Gastroesophageal sphincter (tissue), 4 donors: Measurements from ENCODE around the gene AGTRAP. TPM values are rescaled to one million over a fixed set of nuclear protein-coding genes. Genes with fewer than 3 reads are reported as not detected.

Experiments used
- ATAC-seq: fragments of 150-250 bp; one replicate; pipeline ENCODE4 v1.9.1; 2016; ENCODE audit warnings: mild to moderate bottlenecking, moderate library complexity
- H3K27ac ChIP-seq, 4 donors: fragments of 200-600 bp; sonication (generic) in 3 of 4; 1 replicate in 3 of 4; 2 replicates in 1 of 4; pipeline ENCODE4 v1.5.1; 2016 to 2019
- H3K27me3 ChIP-seq: fragments of 200-600 bp; sonication (generic); one replicate; pipeline ENCODE4 v1.5.1; 2019
- H3K36me3 ChIP-seq, 2 donors: fragments of 200-600 bp; sonication (generic); one replicate each; pipeline ENCODE4 v1.5.1; 2019; ENCODE audit warnings: control low read depth in 1 of 2
- H3K4me1 ChIP-seq, 3 donors: fragments of 200-600 bp; sonication (generic); 1 replicate in 2 of 3; 2 replicates in 1 of 3; pipeline ENCODE4 v1.5.1; 2016 to 2019; ENCODE audit warnings: control low read depth in 2 of 3
- H3K4me3 ChIP-seq, 2 donors: fragments of 200-600 bp; sonication (generic); one replicate each; pipeline ENCODE4 v1.5.1; 2019; ENCODE audit warnings: mild to moderate bottlenecking in 1 of 2, moderate library complexity in 1 of 2
- H3K9me3 ChIP-seq, 3 donors: fragments of 200-600 bp; sonication (generic); one replicate each; pipeline ENCODE4 v1.5.1; 2017 to 2019; ENCODE audit warnings: control low read depth in 2 of 3
- CTCF ChIP-seq, 4 experiments: fragments of 200-600 bp in 2 of 4; fragments of 450-650 bp in 2 of 4; sonication (generic) in 1 of 4; IDR thresholded peaks; one replicate each; pipeline ENCODE4 v1.5.1; 2017 to 2019; ENCODE audit warnings: antibody characterized with exemption in 4 of 4, mild to moderate bottlenecking in 2 of 4, moderate library complexity in 2 of 4
- EP300 ChIP-seq: sonication (generic); formaldehyde crosslinking; IDR thresholded peaks from one replicate; pipeline ENCODE4 v1.6.1; 2017; ENCODE audit warnings: antibody characterized with exemption, mild to moderate bottlenecking
- POLR2A ChIP-seq, 2 donors: fragments of 450-650 bp; IDR thresholded peaks; one replicate each; pipeline ENCODE4 v1.6.1; 2017; ENCODE audit warnings: antibody characterized with exemption in 2 of 2, mild to moderate bottlenecking in 2 of 2, moderate library complexity in 1 of 2
- POLR2AphosphoS5 ChIP-seq: sonication (generic); formaldehyde crosslinking; IDR thresholded peaks from one replicate; pipeline ENCODE4 v1.6.1; 2017; ENCODE audit warnings: antibody characterized with exemption
- WGBS, 2 donors: methylation state at CpG; one replicate each; pipeline ENCODE4 v1.1.5; 2018; ENCODE audit warnings: low coverage in 1 of 2; 5-methylcytosine and 5-hydroxymethylcytosine counted together
- total RNA-seq, 4 donors: library from RNA; depleted of rRNA; stranded (reverse); fragments of >200 nt; gene quantifications; one replicate each; pipeline ENCODE4 v1.1.0, GENCODE V29; 2016

Gene AGTRAP
- total RNA-seq, 4 donors from 2014 or later = 32.2 to 56.4 (median 40.5) TPM

GRCh38 chr1:11751087-11751486, 15.2 kb downstream of the AGTRAP start:
- no peak for ATAC-seq
- TF ChIP-seq EP300 (no peak), POLR2A (IDR thresholded peaks at IDR 0.05) (no peak), CTCF (IDR thresholded peaks at IDR 0.05) (no peak), POLR2AphosphoS5 (no peak)
- H3K4me1 ChIP-seq = no peaks in the 10 kb centered on the region
- H3K36me3 ChIP-seq = peaks cover 0 to 54% of the 10 kb centered on the region in 2 donors
- H3K4me3 ChIP-seq = no peak overlapping the region
- H3K27me3 ChIP-seq = peaks cover 21% of the 10 kb centered on the region
- no peak overlapping the region for H3K27ac ChIP-seq
- no CpG with 5 or more reads among the region's 9 CpGs for WGBS, 2 donors
- no peaks in the 10 kb centered on the region for H3K9me3 ChIP-seq

GRCh38 chr1:11752359-11753088, 16.6 kb downstream of the AGTRAP start:
- no peak overlapping the region for H3K4me3 ChIP-seq
- no peaks in the 10 kb centered on the region for H3K9me3 ChIP-seq
- no peak for ATAC-seq
- peaks cover 30% of the 10 kb centered on the region for H3K27me3 ChIP-seq
- H3K4me1 ChIP-seq = no peaks in the 10 kb centered on the region
- H3K27ac ChIP-seq = no peak overlapping the region
- 56% methylated on average over 5 of the region's 17 CpGs; no CpG with 5 or more reads in 1 of the 2 donors for WGBS, 2 donors
- peaks cover 0 to 39% of the 10 kb centered on the region in 2 donors for H3K36me3 ChIP-seq
- TF ChIP-seq POLR2A (IDR thresholded peaks at IDR 0.05) (no peak), EP300 (no peak), CTCF (IDR thresholded peaks at IDR 0.05) (no peak), POLR2AphosphoS5 (no peak)

- Histone ChIP-seq H3K9me3 (no peaks in the 10 kb centered on the region), H3K4me1 (no peaks in the 10 kb centered on the region), H3K27ac (no peak overlapping the region), H3K36me3 (peaks cover 0 to 28% of the 10 kb centered on the region in 2 donors), H3K27me3 (peaks cover 36% of the 10 kb centered on the region), H3K4me3 (no peak overlapping the region)
- ATAC-seq = no peak
- TF ChIP-seq POLR2AphosphoS5 (no peak), EP300 (no peak), POLR2A (IDR thresholded peaks at IDR 0.05) (no peak), CTCF (IDR thresholded peaks at IDR 0.05) (no peak)
- 29 to 81% methylated on average over 4 to 6 of the region's 7 CpGs for WGBS, 2 donors
These were observed 17.7 kb downstream of the AGTRAP start for GRCh38 chr1:11753555-11754208.

- Histone ChIP-seq H3K9me3 (no peaks in the 10 kb centered on the region), H3K4me1 (peaks cover 0 to 4% (median 0%) of the 10 kb centered on the region in 3 donors), H3K36me3 (no peaks in the 10 kb centered on the region), H3K4me3 (no peak overlapping the region), H3K27me3 (peaks cover 48% of the 10 kb centered on the region), H3K27ac (no peak overlapping the region)
- TF ChIP-seq POLR2AphosphoS5 (no peak), CTCF (IDR thresholded peaks at IDR 0.05) (no peak), EP300 (no peak), POLR2A (IDR thresholded peaks at IDR 0.05) (no peak)
- no peak for ATAC-seq
- 75 to 80% methylated on average over 1 of the region's 1 CpG for WGBS, 2 donors
These were observed 21.1 kb downstream of the AGTRAP start for GRCh38 chr1:11757047-11757446.

GRCh38 chr1:11759791-11760190, 23.9 kb downstream of the AGTRAP start:
- peaks cover 0 to 9% (median 0%) of the 10 kb centered on the region in 3 donors for H3K4me1 ChIP-seq
- no peaks in the 10 kb centered on the region for H3K9me3 ChIP-seq
- 90 to 94% methylated on average over 2 to 3 of the region's 4 CpGs for WGBS, 2 donors
- H3K36me3 ChIP-seq = no peaks in the 10 kb centered on the region
- H3K27me3 ChIP-seq = peaks cover 64% of the 10 kb centered on the region
- ATAC-seq = no peak
- H3K4me3 ChIP-seq = no peak overlapping the region
- TF ChIP-seq EP300 (no peak), POLR2A (IDR thresholded peaks at IDR 0.05) (no peak), POLR2AphosphoS5 (no peak), CTCF (IDR thresholded peaks at IDR 0.05) (no peak)
- H3K27ac ChIP-seq = no peak overlapping the region
